WTC11 (cell line): ENCODE data around the gene CCNJL. TPM values are rescaled to one million over a fixed set of nuclear protein-coding genes. Genes with fewer than 3 reads are reported as not detected.

ENCODE experiments used
- total RNA-seq: library from RNA; stranded (reverse); gene quantifications from 3 replicates; pipeline ENCODE4 v1.2.3, GENCODE V29; 2021

CCNJL gene
- total RNA-seq, 1 experiment from 2014 or later = 31.3 TPM

Other genes starting within 250 kb of the CCNJL start
- gene PWWP2A, start 193.1 kb downstream of the CCNJL start, total RNA-seq = 61.1 to 63.8 TPM (median 62.4 TPM) in 3 replicates
- 2.3 to 4.9 TPM (median 2.9 TPM) in 3 replicates for gene FABP6, start 83.1 kb downstream of the CCNJL start, total RNA-seq
- 0.25 to 0.52 TPM (median 0.44 TPM) in 3 replicates for gene C1QTNF2, start 58.1 kb upstream of the CCNJL start, total RNA-seq
- gene FAM200C, start 87.5 kb upstream of the CCNJL start, total RNA-seq = 5.4 to 7.2 TPM (median 6.3 TPM) in 3 replicates
- 28.7 to 33.3 TPM (median 32.5 TPM) in 3 replicates for gene SLU7, start 106.5 kb upstream of the CCNJL start, total RNA-seq
- 239 to 273 TPM (median 270 TPM) in 3 replicates for gene PTTG1, start 109.3 kb upstream of the CCNJL start, total RNA-seq